AG04449 (cell line): ENCODE data around the gene GPC1.
A peak's percentile ranks its signal among the peaks of the same experiment; 100 is the strongest.

Experiments
- CTCF ChIA-PET: fragments of 350-600 bp; formaldehyde crosslinking; extraction: SDS; loops from one replicate; lab custom pipeline; 2021; ENCODE audit warnings: antibody characterized with exemption; lab: Yijun Ruan, JAX
- POLR2A ChIA-PET: fragments of 400-600, 350-600 bp; formaldehyde crosslinking; extraction: SDS; loops from one replicate; lab custom pipeline; 2020; ENCODE audit warnings: antibody characterized with exemption, inconsistent platforms; lab: Yijun Ruan, JAX
- DNase-seq: peaks from one replicate; pipeline ENCODE4 v3.0.0-alpha.2; 2010; ENCODE audit warnings: low read depth, low spot score
- H3K4me3 ChIP-seq: 2 replicates; pipeline ENCODE4 v1.5.1; 2011; ENCODE audit warnings: low read depth, mild to moderate bottlenecking, control low read depth, low read length
- CTCF ChIP-seq: IDR thresholded peaks from one replicate; pipeline ENCODE4 v1.5.1; 2011; ENCODE audit warnings: mild to moderate bottlenecking, moderate library complexity, low read length, control low read depth, inconsistent platforms; ENCODE audit not compliant: insufficient read depth; ENCODE audit errors: missing control alignments

The GPC1 gene

GRCh38 chr2:240448387-240449274 lies 13.2 kb downstream of the GPC1 start:
- POLR2A ChIA-PET, result no interaction called here
- CTCF ChIA-PET, result interaction anchor here (1.6 to 2.1 kb wide), 2 partner anchors 9 to 12 kb away, joined by 5 to 7 read pairs; no protein-coding TSS in a partner anchor
- H3K4me3 ChIP-seq, result no peak overlapping the region
- TF ChIP-seq CTCF, result no peak
- no peak for DNase-seq

GRCh38 chr2:240449764-240450531 lies 14.5 kb downstream of the GPC1 start:
- TF ChIP-seq CTCF, result no peak
- DNase-seq, result no peak
- ChIA-PET CTCF (interaction anchor here (2.1 to 2.5 kb wide), 2 partner anchors 11 to 217 kb away, joined by 7 to 16 read pairs; no protein-coding TSS in a partner anchor), POLR2A (no interaction called here)
- no peak overlapping the region for H3K4me3 ChIP-seq

- CTCF ChIA-PET, result interaction anchor here (1.1 to 2.5 kb wide), 3 partner anchors 11 to 300 kb away, joined by 3 to 16 read pairs (median 7); no protein-coding TSS in a partner anchor
- POLR2A ChIA-PET, result no interaction called here
- TF ChIP-seq CTCF, result no peak
- no peak for DNase-seq
- H3K4me3 ChIP-seq, result no peak overlapping the region
Observed at GRCh38 chr2:240450532-240451107, 15.2 kb downstream of the GPC1 start.

- ChIA-PET CTCF (interaction anchor here (1.1 to 2.5 kb wide), 3 partner anchors 12 to 300 kb away, joined by 3 to 16 read pairs (median 3); no protein-coding TSS in a partner anchor), POLR2A (no interaction called here)
- DNase-seq, result no peak
- TF ChIP-seq CTCF, result no peak
- no peak overlapping the region for H3K4me3 ChIP-seq
Observed at GRCh38 chr2:240451108-240451611, 15.7 kb downstream of the GPC1 start.

GRCh38 chr2:240451791-240452461 lies 16.5 kb downstream of the GPC1 start:
- ChIA-PET CTCF (interaction anchor here (1.1 to 2.5 kb wide), 3 partner anchors 13 to 301 kb away, joined by 3 to 16 read pairs (median 3); no protein-coding TSS in a partner anchor), POLR2A (no interaction called here)
- DNase-seq, result no peak
- no peak for TF ChIP-seq CTCF
- peak overlapping the region; percentile 54 for H3K4me3 ChIP-seq
